Measurements from ENCODE around the gene NOS1.

NOS1 gene

DNA sequence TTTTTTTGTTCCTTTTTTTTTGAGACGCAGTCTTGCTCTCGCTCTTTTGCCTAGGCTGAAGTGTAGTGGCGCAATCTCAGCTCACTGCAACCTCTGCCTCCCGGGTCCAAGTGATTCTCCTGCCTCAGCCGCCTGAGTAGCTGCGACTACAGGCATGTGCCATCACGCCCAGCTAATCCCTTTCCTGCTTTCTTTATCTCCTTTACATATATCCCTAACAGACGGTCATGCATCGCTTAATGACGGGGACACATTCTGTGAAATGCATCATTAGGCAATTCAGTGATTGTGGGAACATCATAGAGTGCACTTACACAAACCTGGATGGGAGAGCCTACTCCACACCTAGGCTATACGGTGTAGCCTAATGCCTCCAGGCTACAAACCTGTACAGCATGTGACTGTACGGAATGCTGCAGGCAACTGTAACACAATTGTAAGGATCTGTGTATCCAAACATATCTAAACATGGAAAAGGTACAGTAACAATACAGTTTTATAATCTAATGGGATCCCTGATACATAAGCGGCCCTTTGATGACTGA lies 32.8 kb downstream of the NOS1 start:
- no peak for DNase-seq

DNA sequence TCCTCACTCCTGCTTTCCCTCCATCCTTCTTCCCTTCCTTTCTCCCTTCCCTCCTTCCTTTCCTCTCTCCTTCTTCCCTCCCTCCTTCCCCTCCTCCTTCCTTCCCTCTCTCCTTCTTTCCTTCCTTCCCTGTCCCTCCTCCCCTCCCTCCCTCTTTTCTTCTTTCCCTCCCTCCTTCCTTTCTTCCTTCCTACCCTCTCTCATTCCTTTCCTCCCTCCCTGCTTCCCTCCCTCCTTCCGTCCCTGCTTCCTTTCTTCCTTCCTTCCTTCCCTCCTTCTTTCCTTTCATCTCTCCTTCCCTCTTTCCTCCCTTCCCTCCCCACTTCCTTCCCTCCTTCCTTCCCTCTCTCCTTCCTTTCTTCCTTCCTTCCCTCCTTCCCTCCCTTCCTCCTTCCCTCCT lies 39.0 kb downstream of the NOS1 start:
- DNase-seq: no peak

DNA sequence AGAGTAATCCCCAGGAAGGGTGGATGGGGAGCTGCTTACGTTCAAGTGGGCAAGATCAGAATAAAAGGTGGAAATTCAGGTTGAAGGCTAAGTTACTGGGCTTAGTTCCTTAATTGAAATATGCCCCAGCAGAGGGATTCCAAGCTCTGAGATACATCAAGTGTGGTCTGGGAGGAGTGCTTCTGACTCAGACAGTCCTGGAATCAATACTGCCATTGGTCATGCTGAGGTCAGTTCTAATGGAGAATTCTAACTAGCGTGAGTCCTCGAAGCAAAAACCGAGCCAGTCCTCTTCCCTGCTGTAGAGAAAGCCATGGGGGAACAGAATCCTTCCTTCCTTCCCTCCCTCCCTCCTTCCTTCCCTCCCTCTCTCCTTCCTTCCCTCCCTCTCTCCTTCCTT lies 39.9 kb downstream of the NOS1 start:
- DNase-seq: no peak

DNA sequence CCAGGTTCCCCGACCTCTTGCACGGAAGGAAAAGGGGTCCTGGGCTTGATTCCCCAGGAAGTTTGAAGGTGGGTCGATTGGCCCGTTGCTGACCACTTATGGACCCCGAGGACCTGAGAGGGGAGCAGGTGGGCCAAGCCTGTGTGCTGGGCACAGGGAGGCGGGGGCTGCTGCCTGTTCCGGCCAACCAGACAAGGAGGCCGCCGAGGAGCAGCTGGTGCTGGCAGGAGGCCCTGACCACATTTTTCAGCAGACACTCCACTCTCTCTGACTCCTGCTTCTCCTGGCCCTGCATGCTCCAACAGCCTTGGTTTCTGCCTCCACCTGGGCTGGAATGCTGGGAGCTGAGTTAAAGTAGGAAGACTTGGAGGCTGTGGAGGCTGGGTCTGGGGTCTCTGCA lies 42.8 kb downstream of the NOS1 start:
- DNase-seq: no peak

DNA sequence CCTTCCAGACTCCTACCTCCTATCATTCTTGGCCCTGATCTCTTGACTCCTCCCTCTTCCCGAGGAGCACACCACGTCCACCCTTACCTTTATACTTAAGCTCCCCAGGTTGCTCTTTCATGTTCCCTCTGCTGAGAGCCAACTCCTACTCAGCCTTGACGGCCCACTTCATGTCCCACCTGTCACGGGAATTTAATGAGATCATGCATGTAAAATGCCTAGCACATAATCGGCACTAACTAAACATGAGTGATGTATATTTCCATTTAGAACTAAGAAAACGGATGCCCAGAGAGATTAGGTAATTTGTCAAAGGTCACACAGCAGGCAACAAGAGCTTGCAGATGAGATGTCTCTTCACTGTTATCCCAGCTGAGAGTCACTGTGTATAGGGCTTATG lies 45.1 kb downstream of the NOS1 start:
- no peak for DNase-seq

DNA sequence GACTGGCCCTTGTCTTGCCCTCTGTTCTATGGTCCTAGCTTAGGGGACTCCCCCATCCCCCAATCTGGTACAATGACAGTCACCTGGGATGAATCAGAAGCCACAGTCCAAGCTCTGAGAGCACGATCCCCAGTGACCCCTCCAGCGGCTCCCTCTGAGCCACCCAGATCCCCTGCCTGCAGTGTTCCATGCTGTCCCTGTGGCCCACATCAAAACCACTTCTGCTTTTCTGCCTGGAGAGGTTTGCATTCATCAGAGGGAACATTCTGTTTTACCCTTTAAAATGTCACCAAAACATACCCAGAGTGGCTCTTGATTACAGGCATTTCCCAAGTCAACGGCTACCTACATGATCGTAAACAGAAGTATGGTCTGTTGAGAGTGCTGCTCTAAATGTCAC lies 47.5 kb downstream of the NOS1 start:
- DNase-seq: peak; percentile 40

DNA sequence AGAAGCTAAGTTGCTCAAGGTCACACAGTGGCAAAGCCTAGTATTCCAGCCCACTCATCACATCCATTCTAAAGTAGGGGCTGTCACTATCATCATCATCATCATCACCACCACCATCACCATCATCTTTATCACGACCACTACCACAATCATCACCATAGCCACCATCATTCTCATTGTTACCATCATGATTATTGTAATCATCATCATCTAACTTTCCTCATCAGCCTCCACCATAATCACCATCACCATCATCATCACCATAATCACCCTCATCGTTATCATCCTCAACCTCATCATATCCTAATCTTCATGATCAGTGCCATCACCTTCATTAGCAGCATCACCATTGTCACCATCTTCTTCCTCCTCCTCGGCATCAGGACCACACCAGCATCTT lies 48.7 kb downstream of the NOS1 start:
- no peak for DNase-seq

DNA sequence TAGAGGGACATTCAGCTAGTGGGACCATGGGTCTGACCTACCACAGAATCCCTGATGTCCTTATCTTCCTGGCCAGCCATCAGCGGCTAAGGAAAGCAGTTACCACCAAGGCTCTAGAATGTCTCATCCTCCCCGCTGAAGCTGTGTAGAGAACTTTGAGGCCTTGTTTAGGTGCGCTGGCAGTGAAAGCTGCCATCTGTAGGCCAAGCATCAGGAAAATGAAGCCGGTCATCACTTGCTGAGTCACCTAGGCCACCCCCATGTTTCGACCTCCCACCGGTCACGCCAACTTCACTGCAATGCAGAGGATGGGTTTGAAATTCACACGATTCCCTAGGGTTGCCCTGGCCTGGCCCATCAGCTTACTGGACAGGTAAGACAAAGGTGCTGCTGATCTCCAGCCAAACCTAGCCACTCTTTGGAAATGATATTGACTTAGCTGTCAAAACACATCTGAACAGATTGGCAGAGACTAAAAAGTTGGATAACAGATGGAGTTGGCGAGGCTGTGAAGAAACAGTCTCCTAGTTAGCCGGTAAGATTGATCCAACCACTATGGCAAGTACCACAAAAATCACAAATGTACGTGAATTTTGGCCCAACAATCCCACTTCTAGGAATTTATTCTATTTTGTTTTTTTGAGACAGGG lies 52.0 kb downstream of the NOS1 start:
- DNase-seq: no peak

DNA sequence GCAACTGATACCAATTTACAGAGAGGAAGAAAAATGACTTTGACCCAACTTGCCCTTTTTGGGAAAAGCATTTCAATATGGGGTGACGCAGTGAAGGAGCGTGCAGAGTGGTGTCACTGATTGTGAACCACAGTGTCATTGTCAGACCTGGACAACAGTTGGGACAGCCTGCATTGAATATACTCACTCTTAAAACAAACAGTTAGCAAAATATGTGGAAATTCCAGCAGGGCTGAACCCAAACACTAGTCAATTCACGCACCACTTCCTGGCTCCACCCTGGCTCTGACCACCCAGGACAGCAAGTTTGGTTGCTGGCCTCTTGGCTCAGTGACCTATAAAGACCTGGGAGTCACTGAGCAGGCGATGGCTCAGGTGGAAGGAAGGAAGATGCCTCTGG lies 61.3 kb downstream of the NOS1 start:
- no peak for DNase-seq

DNA sequence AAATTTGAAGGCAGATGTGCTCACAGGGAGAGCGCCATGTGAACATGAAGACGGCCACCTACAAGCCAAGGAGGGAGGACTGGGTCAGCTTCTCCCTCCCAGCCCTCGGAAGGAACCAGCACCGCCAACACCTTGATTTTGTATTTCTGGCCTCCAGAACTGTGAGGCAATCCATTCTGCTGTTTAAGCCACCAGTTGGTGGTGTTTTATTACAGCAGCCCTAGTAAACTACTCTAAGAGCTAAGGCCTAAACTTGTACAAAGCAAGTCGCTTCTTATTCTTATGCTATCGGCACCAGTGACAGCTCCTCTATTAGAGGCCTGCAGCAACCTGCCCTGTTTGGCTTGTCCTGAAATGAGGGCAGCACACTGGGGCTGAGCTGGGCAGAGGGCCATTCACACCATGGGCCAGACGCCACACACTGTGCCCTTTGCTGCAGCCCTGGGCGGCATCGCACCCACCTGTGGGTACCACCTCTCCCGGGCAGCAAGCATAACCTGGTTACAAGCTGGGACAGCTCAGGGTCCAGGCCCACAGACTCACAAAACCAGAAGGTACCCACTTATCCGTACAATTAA lies 62.7 kb downstream of the NOS1 start:
- DNase-seq: no peak

DNA sequence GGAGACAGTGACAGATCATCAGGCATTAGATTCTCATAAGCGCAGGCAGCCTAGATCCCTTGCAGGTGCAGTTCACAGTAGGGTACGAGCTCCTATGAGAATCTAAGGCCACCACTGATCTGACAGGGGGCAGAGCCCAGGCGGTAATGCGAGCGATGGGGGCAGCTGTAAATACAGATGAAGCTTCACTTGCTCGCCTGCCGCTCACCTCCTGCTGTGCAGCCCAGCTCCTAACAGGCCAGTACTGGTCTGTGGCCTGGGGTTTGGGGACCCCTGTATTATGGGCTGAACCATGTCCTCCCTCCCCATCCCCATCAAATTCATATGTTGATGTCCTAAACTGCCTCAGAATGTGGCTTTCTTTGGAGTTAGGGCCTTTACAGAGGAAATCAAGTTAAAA lies 63.2 kb downstream of the NOS1 start:
- no peak for DNase-seq

DNA sequence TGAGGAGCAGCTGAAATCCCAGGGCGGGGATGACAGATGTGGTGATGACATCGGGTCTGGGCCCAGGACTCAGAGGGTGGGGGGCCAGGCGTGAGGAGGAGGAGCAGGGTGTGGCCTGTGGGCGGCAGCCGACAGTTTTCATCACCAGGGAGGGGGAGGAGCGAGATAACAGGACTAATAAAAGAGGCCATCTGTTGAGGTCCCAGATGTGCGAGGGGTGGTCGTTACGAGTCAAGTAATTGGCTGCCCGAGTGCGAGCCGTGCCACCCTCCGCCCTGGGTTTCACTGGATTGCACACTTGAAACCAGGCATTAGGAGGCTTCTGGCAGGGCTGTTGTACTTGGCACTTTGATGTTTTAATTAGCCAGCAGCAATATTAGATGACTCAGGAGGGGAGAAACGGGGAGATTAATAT lies 67.2 kb downstream of the NOS1 start:
- DNase-seq: peak; percentile 11

DNA sequence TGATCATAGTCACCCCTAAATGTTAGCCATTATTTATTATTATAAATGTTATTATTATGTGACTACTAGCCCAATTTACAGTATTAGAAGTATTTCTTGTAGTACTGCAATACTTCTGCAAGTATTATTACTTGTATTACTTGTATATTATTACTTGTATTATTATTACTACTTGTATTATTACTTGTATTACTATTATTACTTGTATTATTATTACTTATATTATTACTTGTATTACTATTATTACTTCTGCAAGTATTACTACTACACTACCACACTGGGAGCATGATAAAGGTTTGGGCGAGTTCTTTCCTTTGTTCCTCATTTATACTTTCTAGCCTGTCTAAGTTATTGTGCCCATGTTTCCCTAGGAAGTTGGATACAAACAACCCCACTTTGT lies 67.9 kb downstream of the NOS1 start:
- DNase-seq: no peak

DNA sequence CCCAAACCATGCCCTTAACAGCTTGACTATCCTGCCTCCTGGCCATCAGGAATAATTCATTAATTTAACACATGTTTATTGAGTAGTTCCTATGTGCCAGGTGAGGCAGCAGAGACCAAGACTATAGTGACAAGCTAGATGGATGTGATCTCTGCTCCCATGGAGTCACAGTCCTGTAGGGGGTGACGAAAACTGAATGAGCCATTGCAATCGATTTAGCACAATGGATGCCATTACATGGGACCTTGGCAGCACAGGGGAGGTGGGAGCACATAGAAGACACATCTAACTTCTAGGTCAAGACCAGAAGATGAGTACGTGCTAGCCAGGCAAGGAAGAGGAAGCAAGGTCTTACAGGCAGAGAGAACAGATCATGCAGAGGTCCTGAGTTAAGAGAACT lies 68.7 kb downstream of the NOS1 start:
- no peak for DNase-seq

DNA sequence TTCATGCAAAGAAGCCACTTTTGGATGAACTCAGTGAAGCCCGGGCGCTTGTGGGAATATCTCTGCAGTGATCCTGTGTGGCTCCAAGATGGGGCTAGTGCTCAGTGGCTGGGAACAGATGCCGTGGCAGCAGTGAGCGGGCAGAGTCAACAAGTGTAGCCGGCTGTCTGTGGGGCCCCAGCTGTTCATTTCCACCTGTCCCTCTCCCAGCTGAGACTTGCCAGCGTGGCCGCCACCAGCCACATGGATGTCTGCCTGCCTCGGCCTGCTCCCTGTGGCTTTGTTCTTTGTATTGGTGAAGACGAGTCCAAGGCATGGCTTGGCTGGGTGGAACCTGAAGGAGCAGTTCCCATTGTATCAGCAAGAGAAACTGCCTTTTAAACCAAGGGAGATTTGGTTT lies 77.3 kb downstream of the NOS1 start:
- no peak for DNase-seq

DNA sequence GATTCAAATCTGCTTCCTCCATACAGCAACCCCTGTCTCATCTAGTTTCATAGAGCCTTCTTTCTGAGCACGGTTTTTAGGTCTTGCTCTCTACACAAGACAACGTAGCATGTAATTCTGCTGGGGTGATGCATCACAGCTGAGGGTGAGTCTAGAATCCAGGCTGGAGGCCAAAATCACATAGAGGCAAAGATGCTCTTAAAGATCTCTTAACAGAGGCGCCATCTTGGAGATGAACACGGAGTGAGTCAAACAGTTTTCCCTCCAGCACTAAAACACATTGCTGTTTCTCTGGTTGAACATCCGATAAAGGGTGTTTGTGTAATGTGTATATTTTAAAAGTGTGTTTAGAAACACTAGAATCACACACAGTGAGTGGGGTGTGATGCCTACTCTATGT lies 78.9 kb downstream of the NOS1 start:
- no peak for DNase-seq

DNA sequence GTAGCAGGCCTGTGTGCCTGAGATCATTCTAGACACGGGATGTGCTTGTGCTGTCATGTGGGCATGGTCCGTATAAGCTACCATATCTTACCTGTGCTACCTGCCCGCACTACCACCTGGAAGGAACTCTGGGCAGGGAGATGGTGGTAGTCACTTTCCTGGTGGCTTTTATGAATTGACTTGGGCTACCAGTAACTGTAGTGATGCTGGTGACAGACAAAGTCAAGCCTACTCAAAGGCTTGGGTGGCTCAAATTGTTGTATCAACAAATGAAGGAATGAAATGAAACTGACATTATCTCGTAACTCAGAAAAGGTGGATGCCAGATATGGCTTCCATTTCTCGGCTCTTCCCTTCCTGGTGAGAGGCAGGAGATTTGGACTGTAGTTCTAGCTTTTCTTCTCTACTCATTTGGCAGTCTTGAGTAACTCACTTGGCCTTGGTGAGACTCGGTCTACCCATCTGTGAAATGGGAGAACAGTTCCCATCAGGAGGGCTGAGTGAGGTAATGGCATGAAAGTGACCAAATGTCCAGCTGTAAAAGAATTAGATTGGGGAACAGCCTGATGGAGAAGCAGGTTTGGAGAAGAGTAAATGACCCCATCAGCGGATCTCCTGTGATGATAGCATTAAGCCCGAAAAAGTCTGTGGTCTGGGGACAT lies 81.3 kb downstream of the NOS1 start:
- DNase-seq: no peak

DNA sequence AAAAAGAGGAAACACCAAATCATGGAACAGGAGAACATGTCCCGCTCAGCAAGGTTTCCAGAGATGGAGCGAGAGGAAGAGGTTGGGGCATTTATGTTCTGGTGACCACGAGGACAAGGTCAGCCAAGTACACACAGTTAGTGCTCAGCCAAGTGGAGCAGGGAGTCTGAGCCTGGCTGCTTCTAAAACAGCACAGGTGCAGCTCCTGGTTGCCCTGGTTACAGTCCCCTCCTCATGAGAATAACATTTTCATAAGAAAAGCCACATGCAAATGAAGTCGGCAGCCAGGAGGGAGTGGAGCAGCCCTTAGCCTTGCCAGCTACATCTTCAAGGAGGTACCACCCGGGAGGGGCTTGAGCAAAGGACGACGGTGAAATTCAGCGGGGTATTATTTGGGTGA lies 81.8 kb downstream of the NOS1 start:
- DNase-seq: no peak

DNA sequence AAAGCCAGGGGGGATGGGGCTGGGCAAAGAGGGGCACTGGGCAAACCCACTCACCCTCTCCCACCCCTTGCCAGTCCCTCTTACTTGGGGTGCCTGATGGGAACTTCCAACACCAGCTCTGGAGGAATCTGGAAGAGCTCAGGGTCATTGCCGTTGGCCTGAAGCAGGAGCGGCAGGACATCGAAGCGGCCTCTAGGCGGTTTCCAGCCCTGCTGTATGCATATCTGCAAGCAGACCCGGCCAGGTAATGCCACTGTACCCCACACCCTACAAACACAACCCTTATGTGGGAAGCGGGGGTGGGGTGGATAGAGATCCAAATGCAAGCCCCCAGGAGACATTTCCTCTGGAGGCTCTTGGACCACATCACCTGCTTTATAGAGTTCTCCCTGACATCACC lies 83.6 kb downstream of the NOS1 start:
- no peak for DNase-seq

DNA sequence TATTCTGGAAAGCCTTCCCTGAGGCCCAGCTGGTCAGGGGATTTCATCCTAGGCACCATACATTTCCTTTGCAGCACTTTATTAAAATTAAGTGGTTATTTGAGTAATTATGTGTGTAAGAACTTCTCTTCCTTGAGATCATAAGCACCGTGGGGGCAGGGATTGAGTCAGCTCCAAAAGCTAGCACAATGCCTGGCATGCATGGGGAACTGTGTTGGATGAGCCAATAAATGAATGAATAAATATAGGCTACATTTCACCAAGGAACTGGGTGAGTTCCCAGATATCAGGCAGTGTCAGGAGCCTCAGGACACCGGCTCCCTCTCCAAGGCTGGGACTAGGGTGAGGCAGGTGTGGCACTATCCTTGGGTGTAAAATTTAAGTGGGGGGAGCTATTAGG lies 88.3 kb downstream of the NOS1 start:
- DNase-seq: no peak

DNA sequence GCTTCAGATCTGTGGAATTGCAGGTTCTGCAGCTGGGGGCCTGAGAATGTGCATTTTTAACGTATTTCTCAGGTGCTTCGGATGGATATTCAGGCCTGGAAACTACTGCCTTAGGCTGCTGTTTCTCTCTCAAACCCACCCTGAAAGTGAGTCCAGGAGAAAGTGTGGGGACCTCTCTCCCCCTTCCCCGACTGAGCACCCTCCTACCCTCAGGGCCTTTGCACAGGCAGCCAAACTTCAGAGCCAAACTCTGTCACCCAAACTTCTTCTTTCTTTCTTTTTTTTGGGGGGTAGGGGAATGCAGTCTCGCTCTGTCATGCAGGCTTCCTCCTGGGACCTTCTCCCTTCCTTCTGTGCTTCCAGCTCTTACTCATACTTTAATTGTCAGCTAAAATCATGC lies 88.7 kb downstream of the NOS1 start:
- DNase-seq: no peak

DNA sequence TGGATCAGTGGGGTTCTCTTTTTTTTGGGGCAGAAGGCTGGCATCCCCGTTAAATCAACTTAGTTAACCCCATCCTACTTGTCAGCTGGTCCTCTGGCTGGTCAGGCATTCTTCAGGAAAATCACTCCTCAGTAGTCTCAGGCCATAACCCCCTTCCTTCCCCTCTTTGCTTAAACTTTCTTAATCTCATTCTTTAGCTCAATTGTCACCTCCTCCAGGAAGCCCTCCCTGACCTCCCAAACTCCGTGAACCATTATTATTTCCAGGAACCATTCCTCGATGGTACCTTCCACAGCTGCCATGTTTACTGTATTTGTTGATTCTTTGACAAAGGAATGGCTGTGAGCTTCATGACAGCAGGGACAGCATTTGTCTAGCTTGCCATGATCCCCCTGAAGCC lies 98.7 kb downstream of the NOS1 start:
- no peak for DNase-seq

DNA sequence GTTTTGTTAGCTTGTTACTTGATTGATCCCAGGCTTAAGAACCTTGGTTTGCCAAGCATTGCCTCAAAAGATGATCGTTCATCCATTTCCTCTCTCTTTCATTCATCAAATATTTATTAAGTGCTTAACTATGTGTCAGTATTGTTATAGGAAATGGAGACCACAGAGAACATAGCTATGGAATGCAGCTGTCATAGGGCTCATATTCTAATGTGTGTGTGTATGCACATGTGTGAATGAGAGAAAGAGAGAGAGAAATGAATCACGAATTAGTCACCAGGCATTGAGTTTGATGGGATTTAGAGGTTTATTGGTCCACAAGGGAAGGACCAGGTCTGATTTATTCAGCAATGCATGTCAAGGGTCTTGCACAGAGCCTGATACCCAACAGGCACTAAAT lies 100.2 kb downstream of the NOS1 start:
- no peak for DNase-seq

DNA sequence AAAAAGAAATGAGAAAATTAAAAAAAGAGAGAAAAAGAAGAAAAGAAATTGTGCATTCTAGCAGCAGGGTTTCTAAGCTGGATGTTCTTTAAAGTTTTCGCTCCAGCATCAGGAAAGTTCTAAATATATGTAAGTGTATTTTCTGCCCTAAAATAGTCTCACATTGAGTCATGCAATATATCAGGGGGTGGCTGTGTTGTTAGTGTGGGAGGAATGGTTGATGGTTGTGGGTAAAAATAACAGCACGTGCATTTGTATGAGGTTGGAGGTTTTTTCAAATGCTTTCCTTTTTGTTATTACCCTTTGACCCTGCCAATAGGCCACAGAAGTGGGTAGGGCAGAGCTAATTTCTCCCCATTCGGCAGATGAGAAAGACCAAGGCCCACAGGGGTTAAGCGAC lies 106.0 kb downstream of the NOS1 start:
- DNase-seq: no peak

DNA sequence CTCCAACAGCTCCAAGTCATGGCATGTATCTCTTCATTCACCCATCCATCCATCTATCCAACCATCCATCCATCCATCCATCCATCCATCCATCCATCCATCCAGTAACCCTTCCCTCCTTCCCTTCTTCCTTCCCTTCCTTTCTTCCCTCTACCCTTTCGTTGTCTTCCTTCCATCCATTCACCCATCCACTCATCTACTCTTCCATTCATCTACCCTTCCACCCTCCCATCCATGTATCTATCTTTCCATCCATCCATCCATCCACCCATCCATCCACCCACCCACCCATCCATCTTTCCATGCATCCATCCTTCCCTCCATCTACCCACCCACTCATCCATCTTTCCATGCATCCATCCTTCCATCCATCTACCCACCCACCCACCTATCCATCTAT lies 117.9 kb downstream of the NOS1 start:
- DNase-seq: no peak
